GM18508 (cell line): ENCODE measurements around the gene EIF5B.

Source experiments
- ATAC-seq: cut with Tn5 transposase; IDR thresholded peaks from one replicate; pipeline ENCODE4 v1.9.1; 2021; ENCODE audit warnings: moderate number of reproducible peaks; ENCODE audit not compliant: insufficient read depth, unreplicated experiment

Gene EIF5B

GRCh38 chr2:99448556-99448955 is 111.4 kb downstream of the EIF5B start:
- ATAC-seq: no peak

GRCh38 chr2:99450199-99450598 is 113.0 kb downstream of the EIF5B start:
- no peak for ATAC-seq
